NCI-H345 treated with DMSO at 0.1 percent for 48 hours (cell line): ENCODE results near the gene UVRAG.

Source experiments
- DNase-seq: peaks from one replicate; lab custom pipeline; 2025; ENCODE audit not compliant: unreplicated experiment; lab: John Stamatoyannopoulos, UW

Gene UVRAG

GRCh38 chr11:76177250-76177686 is 362.3 kb downstream of the UVRAG start:
- no peak for DNase-seq

- no peak for DNase-seq
Observed at GRCh38 chr11:76179147-76179546, 364.1 kb downstream of the UVRAG start.

- DNase-seq: no peak
Observed at GRCh38 chr11:76181371-76181770, 366.4 kb downstream of the UVRAG start.

- DNase-seq: no peak
Observed at GRCh38 chr11:76184551-76184993, 369.6 kb downstream of the UVRAG start.

- no peak for DNase-seq
Observed at GRCh38 chr11:76185511-76185910, 370.5 kb downstream of the UVRAG start.

- no peak for DNase-seq
Observed at GRCh38 chr11:76185931-76186401, 371.0 kb downstream of the UVRAG start.

- no peak for DNase-seq
Observed at GRCh38 chr11:76186776-76187279, 371.8 kb downstream of the UVRAG start.

GRCh38 chr11:76188873-76189272 is 373.9 kb downstream of the UVRAG start:
- DNase-seq: no peak

GRCh38 chr11:76189682-76190081 is 374.7 kb downstream of the UVRAG start:
- no peak for DNase-seq

GRCh38 chr11:76190376-76190775 is 375.4 kb downstream of the UVRAG start:
- no peak for DNase-seq
